A549 (cell line): ENCODE data around the gene ARMH4. TPM values are rescaled to one million over a fixed set of nuclear protein-coding genes. Genes with fewer than 3 reads are reported as not detected.

Source experiments
- ATAC-seq, 2 experiments: fragments of 200-7000 bp in 1 of 2; fragments of >200 bp in 1 of 2; cut with Nextera tagmentation in 1 of 2; cut with Tn5 transposase in 1 of 2; 3 replicates each; pipeline versions ENCODE4 v1.8.0 to v1.9.1; 2018 to 2020; ENCODE audit warnings: mild to moderate bottlenecking in 1 of 2, moderate library complexity in 1 of 2
- CTCF ChIA-PET: fragments of 300-600 bp; sonication (Branson Sonifier 250); formaldehyde crosslinking; extraction: SDS; loops from one replicate; lab custom pipeline; 2021; ENCODE audit warnings: antibody characterized with exemption, inconsistent platforms; lab: Yijun Ruan, JAX
- POLR2A ChIA-PET: fragments of 350-600 bp; formaldehyde crosslinking; extraction: SDS; loops from one replicate; lab custom pipeline; 2021; ENCODE audit warnings: antibody characterized with exemption, inconsistent platforms; lab: Yijun Ruan, JAX
- DNase-seq, 2 experiments: peaks; one replicate each; pipeline versions ENCODE4 v3.0.0 to v3.0.0-alpha.2; 2011 to 2016; ENCODE audit warnings: low read depth in 1 of 2, low spot score in 1 of 2
- FAIRE-seq: peaks from 2 replicates; lab custom pipeline; 2011; peaks lifted over from hg19 to GRCh38; lab: Jason Lieb, UNC
- H3K27ac ChIP-seq, 2 experiments: fragments of >200 bp; sonication (Bioruptor Twin); formaldehyde crosslinking; 3 replicates each; pipeline ENCODE4 v1.5.1; 2016 to 2017
- H3K4me1 ChIP-seq: fragments of >200 bp; sonication (Bioruptor Twin); formaldehyde crosslinking; 3 replicates; pipeline ENCODE4 v1.6.1; 2016
- H3K4me2 ChIP-seq: fragments of >200 bp; sonication (Bioruptor Twin); formaldehyde crosslinking; 3 replicates; pipeline ENCODE4 v1.6.1; 2016
- H3K4me3 ChIP-seq: fragments of >200 bp; sonication (Bioruptor Twin); formaldehyde crosslinking; 3 replicates; pipeline ENCODE4 v1.5.1; 2016
- H3K9me3 ChIP-seq: fragments of >200 bp; sonication (Bioruptor Twin); formaldehyde crosslinking; 3 replicates; pipeline ENCODE4 v1.6.1; 2016
- BHLHE40 ChIP-seq: IDR thresholded peaks from 2 replicates; pipeline ENCODE4 v1.6.1; 2012; ENCODE audit warnings: low read depth, low read length, inconsistent platforms
- CBX8 ChIP-seq: fragments of 200-600 bp; sonication (generic); IDR thresholded peaks from 2 replicates; pipeline ENCODE4 v1.6.1; 2016
- CHD2 ChIP-seq: fragments of 150-350 bp; IDR thresholded peaks from 2 replicates; pipeline ENCODE4 v1.6.1; 2014; ENCODE audit warnings: low read length; ENCODE audit not compliant: partially characterized antibody
- CHD4 ChIP-seq: fragments of 200-600 bp; sonication (generic); IDR thresholded peaks from 2 replicates; pipeline ENCODE4 v1.6.1; 2016; ENCODE audit warnings: antibody characterized with exemption, mild to moderate bottlenecking, borderline replicate concordance
- EP300 ChIP-seq, 2 experiments: fragments of >200 bp; sonication (Bioruptor Twin); formaldehyde crosslinking; IDR thresholded peaks; 2 replicates in 1 of 2; 3 replicates in 1 of 2; pipeline ENCODE4 v1.6.1; 2016 to 2017
- FOSL2 ChIP-seq, 2 experiments: fragments of 450-650 bp in 1 of 2; fragments of >200 bp in 1 of 2; sonication (Bioruptor Twin) in 1 of 2; formaldehyde crosslinking; IDR thresholded peaks; 2 replicates each; pipeline versions ENCODE4 v1.5.0 to v1.6.1; 2016 to 2020; ENCODE audit warnings: mild to moderate bottlenecking in 1 of 2, moderate library complexity in 1 of 2
- GATA3 ChIP-seq: IDR thresholded peaks from 2 replicates; pipeline ENCODE4 v1.6.1; 2012; ENCODE audit warnings: borderline replicate concordance
- HEYL ChIP-seq: fragments of 250-450 bp; sonication (Bioruptor Pico); IDR thresholded peaks from 2 replicates; pipeline ENCODE4 v1.8.0; 2021; ENCODE audit warnings: mild to moderate bottlenecking, moderate library complexity
- HOXA7 ChIP-seq: fragments of 250-450 bp; sonication (Bioruptor Pico); IDR thresholded peaks from 2 replicates; pipeline ENCODE4 v1.5.0; 2020; ENCODE audit warnings: mild to moderate bottlenecking, moderate library complexity
- HOXB5 ChIP-seq: fragments of 250-450 bp; sonication (Bioruptor Pico); IDR thresholded peaks from 2 replicates; pipeline ENCODE4 v1.5.0; 2020; ENCODE audit warnings: mild to moderate bottlenecking, moderate library complexity
- JUN ChIP-seq, 2 experiments: fragments of >200 bp; sonication (Bioruptor Twin); formaldehyde crosslinking; IDR thresholded peaks; 2 replicates in 1 of 2; 3 replicates in 1 of 2; pipeline ENCODE4 v1.6.1; 2016 to 2017
- JUNB ChIP-seq: fragments of >200 bp; sonication (Bioruptor Twin); formaldehyde crosslinking; IDR thresholded peaks from 2 replicates; pipeline ENCODE4 v1.6.1; 2016
- KDM1A ChIP-seq: fragments of 200-600 bp; sonication (generic); IDR thresholded peaks from 2 replicates; pipeline ENCODE4 v1.6.1; 2016; ENCODE audit warnings: low read depth, mild to moderate bottlenecking
- KDM5A ChIP-seq: fragments of 200-600 bp; sonication (generic); IDR thresholded peaks from 2 replicates; pipeline ENCODE4 v1.6.1; 2016; ENCODE audit warnings: antibody characterized with exemption, mild to moderate bottlenecking
- NPAS2 ChIP-seq: fragments of 250-450 bp; sonication (Bioruptor Pico); IDR thresholded peaks from 2 replicates; pipeline ENCODE4 v1.8.0; 2022; ENCODE audit warnings: mild to moderate bottlenecking, moderate library complexity, borderline replicate concordance
- NR3C1 ChIP-seq: fragments of >200 bp; sonication (Bioruptor Twin); formaldehyde crosslinking; IDR thresholded peaks from 3 replicates; pipeline ENCODE4 v1.6.1; 2017
- POLR2A ChIP-seq: IDR thresholded peaks from 2 replicates; pipeline ENCODE4 v1.6.1; 2012; ENCODE audit warnings: mild to moderate bottlenecking, low read length
- RNF2 ChIP-seq: fragments of 200-600 bp; sonication (generic); IDR thresholded peaks from 2 replicates; pipeline ENCODE4 v1.6.1; 2016; ENCODE audit warnings: low read depth, mild to moderate bottlenecking, antibody characterized with exemption, moderate library complexity, borderline replicate concordance
- ZSCAN20 ChIP-seq: fragments of 250-450 bp; sonication (Bioruptor Pico); IDR thresholded peaks from 2 replicates; pipeline ENCODE4 v1.8.0; 2022; ENCODE audit warnings: mild to moderate bottlenecking, moderate library complexity
- WGBS: methylation state at CpG from one replicate; pipeline ENCODE4 v1.1.6; 2017; ENCODE audit errors: missing lambda C conversion rate; 5-methylcytosine and 5-hydroxymethylcytosine counted together
- polyA plus RNA-seq, 4 experiments: library from polyadenylated mRNA; depleted of rRNA in 3 of 4; stranded (reverse); fragments of >200 nt; fragmentation: RNase III in 1 of 4; extraction: RNeasy Plus Mini Kit Qiagen cat#74134 plus additional on column Dnase treatment in 1 of 4; gene quantifications; 2 replicates in 3 of 4; 3 replicates in 1 of 4; pipeline ENCODE4 v1.2.3, GENCODE V29; 2011 to 2017
- TF ChIP-seq, protein P1 (sequence below): fragments of >200 bp; sonication (Bioruptor Twin); formaldehyde crosslinking; IDR thresholded peaks from 3 replicates; pipeline ENCODE4 v1.5.1; 2016
- TF ChIP-seq, protein P2 (sequence below): fragments of 450-650 bp; IDR thresholded peaks from 2 replicates; pipeline ENCODE4 v1.6.1; 2014; ENCODE audit warnings: antibody characterized with exemption

Gene ARMH4
- polyA plus RNA-seq, 2 of the 4 experiments (the other 2 are of a cell fraction): 0.56 to 0.77 TPM

DNA sequence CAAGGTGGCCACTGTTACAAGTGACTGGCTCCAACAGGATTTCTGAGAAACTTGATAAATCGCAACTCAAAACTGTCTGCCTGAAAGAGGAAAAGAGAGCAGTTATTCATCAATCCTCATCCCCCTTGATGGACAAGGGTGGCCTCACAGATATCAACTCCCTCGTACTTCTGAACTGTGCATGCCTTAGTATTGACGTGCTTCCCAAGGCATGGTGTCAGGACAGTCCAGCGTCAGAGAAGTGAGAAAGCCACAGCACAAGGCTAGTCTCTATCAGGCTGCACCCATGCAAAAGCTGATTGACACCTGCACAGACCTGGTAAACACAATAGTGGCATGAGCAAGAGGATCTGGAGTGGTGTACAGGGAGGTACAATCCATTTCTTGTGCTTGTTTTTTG, 160.7 kb downstream of the ARMH4 start:
- CTCF ChIA-PET: no interaction called here

DNA sequence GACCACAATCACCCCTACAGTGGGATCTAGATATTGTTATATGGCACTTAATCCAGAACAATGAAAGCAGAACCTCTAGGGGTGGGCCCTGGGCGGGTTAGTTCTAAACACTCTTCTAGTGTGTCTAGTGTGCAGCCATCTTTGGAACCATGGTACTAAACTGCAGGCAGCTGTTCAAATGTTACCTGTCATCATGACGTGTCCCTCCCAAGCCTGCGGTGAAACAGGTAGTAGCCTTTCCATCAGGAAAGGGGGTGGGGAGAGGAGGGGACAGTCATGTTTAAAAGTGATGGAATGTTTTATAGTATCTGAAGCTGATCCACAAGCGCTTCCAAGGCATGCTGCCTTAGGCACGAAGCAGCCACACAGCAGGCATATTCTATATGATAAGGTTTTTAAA, 163.6 kb downstream of the ARMH4 start:
- no peak for ATAC-seq
- no peak overlapping the region for H3K4me3 ChIP-seq
- WGBS: 42% methylated on average over 5 of the region's 5 CpGs
- no peaks in the 10 kb centered on the region for H3K4me1 ChIP-seq
- CTCF ChIA-PET: no interaction called here
- FAIRE-seq: no peak
- H3K27ac ChIP-seq: no peak overlapping the region
- TF ChIP-seq FOSL2 (IDR thresholded peaks at IDR 0.05): no peak
- no peak for TF ChIP-seq FOSL2 (CRISPR knock-in tag; IDR thresholded peaks at IDR 0.05)
- no peak for TF ChIP-seq CHD4
- TF ChIP-seq CHD2: no peak
- no peak for TF ChIP-seq HOXB5
- no peak for TF ChIP-seq JUN (IDR thresholded peaks at IDR 0.05)
- TF ChIP-seq GATA3: no peak
- TF ChIP-seq NPAS2 (CRISPR knock-in tag): no peak
- TF ChIP-seq, protein P1, sequence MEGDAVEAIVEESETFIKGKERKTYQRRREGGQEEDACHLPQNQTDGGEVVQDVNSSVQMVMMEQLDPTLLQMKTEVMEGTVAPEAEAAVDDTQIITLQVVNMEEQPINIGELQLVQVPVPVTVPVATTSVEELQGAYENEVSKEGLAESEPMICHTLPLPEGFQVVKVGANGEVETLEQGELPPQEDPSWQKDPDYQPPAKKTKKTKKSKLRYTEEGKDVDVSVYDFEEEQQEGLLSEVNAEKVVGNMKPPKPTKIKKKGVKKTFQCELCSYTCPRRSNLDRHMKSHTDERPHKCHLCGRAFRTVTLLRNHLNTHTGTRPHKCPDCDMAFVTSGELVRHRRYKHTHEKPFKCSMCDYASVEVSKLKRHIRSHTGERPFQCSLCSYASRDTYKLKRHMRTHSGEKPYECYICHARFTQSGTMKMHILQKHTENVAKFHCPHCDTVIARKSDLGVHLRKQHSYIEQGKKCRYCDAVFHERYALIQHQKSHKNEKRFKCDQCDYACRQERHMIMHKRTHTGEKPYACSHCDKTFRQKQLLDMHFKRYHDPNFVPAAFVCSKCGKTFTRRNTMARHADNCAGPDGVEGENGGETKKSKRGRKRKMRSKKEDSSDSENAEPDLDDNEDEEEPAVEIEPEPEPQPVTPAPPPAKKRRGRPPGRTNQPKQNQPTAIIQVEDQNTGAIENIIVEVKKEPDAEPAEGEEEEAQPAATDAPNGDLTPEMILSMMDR: no peak
- TF ChIP-seq CBX8: no peak
- TF ChIP-seq RNF2: no peak
- no peak for TF ChIP-seq KDM5A
- no peak for TF ChIP-seq POLR2A
- no peak for TF ChIP-seq HOXA7 (CRISPR knock-in tag)
- no peak for TF ChIP-seq EP300 (IDR thresholded peaks at IDR 0.05)
- TF ChIP-seq NR3C1: no peak
- no peak for DNase-seq
- H3K4me2 ChIP-seq: no peak overlapping the region
- POLR2A ChIA-PET: no interaction called here
- H3K9me3 ChIP-seq: no peaks in the 10 kb centered on the region

More for the DNA sequence above, 160.7 kb downstream of the ARMH4 start:
- no peak for TF ChIP-seq HEYL
- TF ChIP-seq JUNB: no peak
- TF ChIP-seq ZSCAN20: no peak
- no peak for TF ChIP-seq GATA3
- TF ChIP-seq, protein P2, sequence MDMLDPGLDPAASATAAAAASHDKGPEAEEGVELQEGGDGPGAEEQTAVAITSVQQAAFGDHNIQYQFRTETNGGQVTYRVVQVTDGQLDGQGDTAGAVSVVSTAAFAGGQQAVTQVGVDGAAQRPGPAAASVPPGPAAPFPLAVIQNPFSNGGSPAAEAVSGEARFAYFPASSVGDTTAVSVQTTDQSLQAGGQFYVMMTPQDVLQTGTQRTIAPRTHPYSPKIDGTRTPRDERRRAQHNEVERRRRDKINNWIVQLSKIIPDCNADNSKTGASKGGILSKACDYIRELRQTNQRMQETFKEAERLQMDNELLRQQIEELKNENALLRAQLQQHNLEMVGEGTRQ: no peak
- no peak for TF ChIP-seq CBX8
- TF ChIP-seq NPAS2 (CRISPR knock-in tag): no peak
- no peak for TF ChIP-seq KDM5A
- no peak for TF ChIP-seq BHLHE40
- TF ChIP-seq, protein P1: no peak
- TF ChIP-seq KDM1A: no peak
- 31% methylated on average over 4 of the region's 4 CpGs for WGBS
- FAIRE-seq (no peak), DNase-seq (no peak), ATAC-seq (no peak; a peak in 1 of 6 replicates)
- POLR2A ChIA-PET: no interaction called here
- H3K4me2 ChIP-seq: no peak overlapping the region
- no peaks in the 10 kb centered on the region for H3K4me1 ChIP-seq
- H3K27ac ChIP-seq: no peak overlapping the region
- no peaks in the 10 kb centered on the region for H3K9me3 ChIP-seq
- H3K4me3 ChIP-seq: no peak overlapping the region
